GM10266 (cell line): ENCODE data around the gene MYO6.
A peak's percentile ranks its signal among the peaks of the same experiment; 100 is the strongest.

Experiments
- DNase-seq: peaks from one replicate; pipeline ENCODE4 v3.0.0; 2012; ENCODE audit errors: extremely low spot score
- CTCF ChIP-seq: IDR thresholded peaks from 2 replicates; pipeline ENCODE4 v1.5.1; 2012; ENCODE audit warnings: mild to moderate bottlenecking, low read depth; ENCODE audit not compliant: control insufficient read depth, insufficient read depth; ENCODE audit errors: missing control alignments

The MYO6 gene

GRCh38 chr6:75850026-75850833 lies 101.2 kb downstream of the MYO6 start:
- no peak for DNase-seq

GRCh38 chr6:75852721-75853120 lies 103.7 kb downstream of the MYO6 start:
- no peak for DNase-seq
- TF ChIP-seq CTCF = no peak

More at GRCh38 chr6:75850026-75850833, 101.2 kb downstream of the MYO6 start:
- no peak for TF ChIP-seq CTCF

GRCh38 chr6:75853806-75854205 lies 104.8 kb downstream of the MYO6 start:
- TF ChIP-seq CTCF = no peak
- DNase-seq = no peak

- TF ChIP-seq CTCF = peak; percentile 62
- peak; percentile 10 for DNase-seq
Measured at GRCh38 chr6:75855052-75855451, 106.0 kb downstream of the MYO6 start.

GRCh38 chr6:75856902-75857301 lies 107.9 kb downstream of the MYO6 start:
- no peak for DNase-seq
- no peak for TF ChIP-seq CTCF

- no peak for TF ChIP-seq CTCF
- DNase-seq = no peak
Measured at GRCh38 chr6:75863001-75863400, 114.0 kb downstream of the MYO6 start.

- DNase-seq = no peak
- no peak for TF ChIP-seq CTCF
Measured at GRCh38 chr6:75863784-75864183, 114.7 kb downstream of the MYO6 start.
